Activated CD8-positive, alpha-beta memory T cell treated with anti-CD3 and anti-CD28 coated beads, Interleukin-2, amount 50 U/mL, for 4 hours (primary cell): ENCODE results near the gene GALNS.
A peak's percentile ranks its signal among the peaks of the same experiment; 100 is the strongest.
"Not testable (repeated sequence)": the region's sequence is repeated elsewhere in the genome, so short reads cannot be mapped to it uniquely, and the experiment has no call there.

Source experiments
- DNase-seq: peaks from one replicate; pipeline ENCODE4 v3.0.0-alpha.2; 2020

The GALNS gene

DNA sequence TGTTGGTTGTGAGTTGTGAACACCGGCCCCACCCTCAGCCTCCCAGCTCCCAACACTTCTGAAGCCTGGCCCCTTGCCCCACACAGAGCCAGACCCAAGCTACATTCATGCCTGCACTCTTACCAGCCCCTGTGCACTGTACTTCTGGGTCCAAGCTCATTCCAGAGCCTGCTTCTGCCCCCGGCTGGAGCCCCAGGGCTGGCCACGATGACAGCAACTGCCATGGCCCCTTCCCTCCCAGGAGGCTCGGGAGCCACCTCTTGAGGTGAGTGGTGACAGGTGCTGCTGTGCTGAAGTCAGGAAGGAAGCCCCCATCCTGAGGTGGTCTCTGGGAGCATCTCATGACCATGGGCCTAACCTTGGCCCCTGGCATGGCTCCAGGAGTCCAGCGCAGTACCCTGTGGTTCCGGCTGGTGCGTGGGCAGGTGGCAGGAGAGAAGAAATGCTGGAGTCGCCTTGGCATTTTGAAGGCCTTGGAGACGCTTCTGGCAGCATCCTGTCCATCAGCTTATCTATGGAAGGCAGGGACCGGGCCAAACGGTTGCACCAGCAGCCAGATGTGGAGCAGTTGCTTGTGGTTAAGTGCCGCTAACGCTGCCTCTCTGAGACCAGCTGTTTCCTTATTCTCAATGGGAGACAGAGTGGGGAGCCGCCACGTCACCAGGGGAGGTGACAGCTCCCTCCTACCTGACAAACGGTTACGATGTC is 57.0 kb downstream of the GALNS start:
- no peak for DNase-seq

- DNase-seq, result no peak
Measured at GRCh38 chr16:88798772-88799455, 57.8 kb downstream of the GALNS start.

- DNase-seq, result no peak
Measured at GRCh38 chr16:88798073-88798472, 58.7 kb downstream of the GALNS start.

DNA sequence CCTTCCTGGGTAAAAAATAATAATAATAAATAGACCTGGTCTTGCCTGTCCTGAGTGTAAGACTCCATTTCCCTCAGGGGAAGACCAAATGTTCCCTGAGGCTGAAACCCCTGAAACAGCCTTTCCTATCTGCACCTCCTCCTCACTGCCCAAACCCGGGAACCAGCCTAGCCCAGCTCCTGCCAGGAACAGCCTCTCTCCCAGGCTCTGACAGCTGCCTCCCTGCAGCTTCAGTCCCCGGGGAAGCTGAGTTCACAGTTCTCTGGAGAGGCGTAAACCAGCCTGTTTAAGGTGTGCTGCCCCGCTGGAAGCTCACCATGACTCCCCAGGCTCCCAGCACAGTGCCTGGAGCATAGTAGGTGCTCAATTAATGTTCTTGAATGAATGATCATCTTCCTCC is 60.5 kb downstream of the GALNS start:
- no peak for DNase-seq

GRCh38 chr16:88793251-88793954 is 63.3 kb downstream of the GALNS start:
- DNase-seq, result no peak

- no peak for DNase-seq
Measured at GRCh38 chr16:88792668-88793250, 64.0 kb downstream of the GALNS start.

GRCh38 chr16:88792078-88792550 is 64.6 kb downstream of the GALNS start:
- DNase-seq, result no peak

DNA sequence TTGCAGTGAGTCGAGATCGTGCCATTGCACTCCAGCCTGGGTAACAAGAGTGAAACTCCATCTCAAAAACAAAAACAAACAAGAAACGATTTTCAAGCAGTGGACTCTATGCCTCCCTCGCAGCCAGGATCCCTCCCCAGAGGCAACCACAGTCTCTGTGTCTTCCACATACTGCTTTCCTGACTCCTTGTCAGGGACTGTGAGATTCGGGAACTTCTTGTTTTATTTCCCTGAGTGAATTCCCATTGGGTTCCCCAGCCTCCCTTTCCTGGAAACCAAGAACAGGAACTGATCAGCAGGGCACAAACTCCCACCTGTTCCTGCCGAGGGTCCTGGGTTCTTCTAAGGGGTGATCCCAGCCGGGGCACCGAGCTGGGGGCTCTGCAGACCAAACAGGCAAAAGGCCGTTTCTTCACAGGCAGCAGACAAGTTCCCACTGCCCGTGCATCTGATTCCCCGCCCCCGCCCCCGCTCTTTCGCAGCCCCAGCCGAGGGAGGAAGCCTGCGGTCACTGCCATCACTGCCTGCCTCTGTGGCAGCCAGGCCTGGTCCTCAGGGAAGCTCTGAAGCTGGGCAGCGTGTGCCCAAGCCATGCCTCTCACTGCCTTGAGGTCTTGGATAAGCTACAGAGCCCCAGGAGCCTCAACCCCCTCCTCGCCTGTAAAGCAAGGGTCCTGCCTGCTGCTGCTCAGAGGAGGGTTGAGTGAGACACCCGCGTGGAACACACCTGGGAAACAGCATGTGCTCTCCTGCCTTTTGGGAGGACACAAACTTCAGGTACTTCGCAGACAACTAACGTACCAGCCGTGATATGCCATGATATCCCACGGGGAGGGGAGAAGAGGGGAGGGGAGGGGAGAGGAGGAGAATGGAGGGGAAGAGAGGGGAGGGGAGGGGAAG is 66.2 kb downstream of the GALNS start:
- peak; percentile 61 for DNase-seq

GRCh38 chr16:88789594-88789993 is 67.2 kb downstream of the GALNS start:
- no peak for DNase-seq

- not testable (repeated sequence) for DNase-seq
Measured at GRCh38 chr16:88788749-88789148, 68.0 kb downstream of the GALNS start.

- DNase-seq, result no peak
Measured at GRCh38 chr16:88787579-88788314, 69.0 kb downstream of the GALNS start.

DNA sequence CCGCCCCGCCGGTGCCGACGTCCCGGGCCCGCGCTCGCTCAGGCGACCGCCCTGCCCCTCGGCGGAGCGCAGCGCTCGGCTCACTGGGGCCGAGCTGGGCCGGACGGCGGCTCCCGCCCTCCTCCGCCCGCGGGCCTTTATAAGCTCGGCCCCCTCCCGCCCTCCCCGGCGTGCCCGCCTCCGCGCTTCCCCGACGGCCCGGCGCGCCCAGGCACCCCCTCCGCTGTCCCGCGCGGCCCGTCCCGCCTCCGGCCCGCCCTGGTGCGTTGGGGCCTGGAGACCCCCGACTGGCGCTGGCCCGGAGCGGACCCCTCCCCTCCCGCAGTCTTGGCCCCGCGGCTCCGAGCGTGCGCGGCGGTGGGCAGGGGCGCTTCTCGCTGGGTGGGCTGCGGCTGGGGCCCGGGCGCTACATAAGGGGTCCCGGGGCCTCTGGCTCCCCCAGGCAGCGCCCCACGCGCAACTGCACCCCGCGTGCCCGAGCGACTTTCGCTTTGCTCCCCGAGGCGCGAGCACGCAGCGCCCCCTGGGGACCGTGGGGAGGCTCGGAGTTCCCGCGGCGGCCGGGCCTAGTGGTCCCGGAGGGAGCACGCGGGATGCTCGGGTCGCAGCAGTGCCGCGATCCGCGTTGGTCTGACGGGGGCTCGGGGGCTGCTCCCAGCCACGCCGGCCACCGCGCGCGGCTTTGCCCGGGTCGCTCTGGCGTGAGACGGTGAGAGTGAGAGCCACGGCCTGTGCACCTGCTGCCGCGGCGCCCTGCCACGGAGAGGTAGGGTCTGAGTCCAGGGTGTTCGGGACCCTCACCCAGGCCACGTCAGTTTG is 71.4 kb downstream of the GALNS start, which contains the start of gene PIEZO1:
Gene PIEZO1, minus strand, starts transcription at position 115 of the 819 bp plus-strand sequence. CDS start 256 bp downstream, outside the sequence.
- peak; percentile 91 for DNase-seq

DNA sequence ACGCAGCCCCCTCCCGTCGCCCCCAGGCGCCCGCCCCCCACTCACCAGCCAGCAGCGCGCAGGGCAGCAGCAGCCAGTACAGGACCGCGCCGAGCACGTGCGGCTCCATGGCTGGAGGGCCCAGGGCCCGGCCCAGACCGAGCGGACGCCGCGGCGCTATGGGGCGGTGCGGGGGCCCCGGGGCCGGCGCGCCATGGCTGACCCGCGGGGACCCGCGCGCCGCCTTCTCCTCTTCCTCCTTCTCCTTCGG is 72.0 kb downstream of the GALNS start:
- DNase-seq, result no peak

- peak; percentile 52 for DNase-seq
Measured at GRCh38 chr16:88784074-88784855, 72.5 kb downstream of the GALNS start.

DNA sequence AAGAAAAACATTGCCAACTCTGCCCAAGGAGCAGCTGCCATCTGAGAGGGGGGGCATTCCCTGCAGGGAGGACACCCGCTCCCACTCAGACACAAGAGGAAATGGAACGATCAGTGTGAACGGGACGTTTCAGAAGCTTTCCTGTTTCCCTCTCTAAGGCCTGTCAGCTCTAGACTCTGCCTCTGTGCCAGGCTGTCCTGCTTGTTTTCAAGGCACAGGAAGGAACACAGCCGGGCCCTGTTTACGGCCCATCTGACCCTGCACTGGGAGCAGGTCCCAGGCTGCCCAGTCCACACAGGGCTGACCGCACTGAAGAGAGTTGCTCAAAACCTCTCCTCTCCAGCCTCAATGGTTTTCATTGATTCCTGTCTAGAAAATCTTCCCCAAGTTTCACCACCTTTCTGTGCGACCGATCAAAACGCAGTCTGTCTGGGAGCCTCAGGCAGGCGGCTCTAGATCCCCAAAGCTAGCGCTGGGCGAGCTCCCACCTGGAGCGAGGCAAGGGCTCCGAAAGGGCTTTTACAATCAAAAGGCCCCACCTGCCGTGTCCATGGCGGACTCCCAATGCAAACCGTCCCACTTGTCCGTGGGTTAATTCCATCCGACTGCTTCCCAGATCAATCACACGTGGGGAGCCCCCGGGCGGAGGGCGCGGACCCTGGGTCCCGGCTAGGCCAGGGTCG is 73.2 kb downstream of the GALNS start:
- no peak for DNase-seq

GRCh38 chr16:88782454-88783390 is 74.0 kb downstream of the GALNS start:
- DNase-seq, result peak; percentile 70

DNA sequence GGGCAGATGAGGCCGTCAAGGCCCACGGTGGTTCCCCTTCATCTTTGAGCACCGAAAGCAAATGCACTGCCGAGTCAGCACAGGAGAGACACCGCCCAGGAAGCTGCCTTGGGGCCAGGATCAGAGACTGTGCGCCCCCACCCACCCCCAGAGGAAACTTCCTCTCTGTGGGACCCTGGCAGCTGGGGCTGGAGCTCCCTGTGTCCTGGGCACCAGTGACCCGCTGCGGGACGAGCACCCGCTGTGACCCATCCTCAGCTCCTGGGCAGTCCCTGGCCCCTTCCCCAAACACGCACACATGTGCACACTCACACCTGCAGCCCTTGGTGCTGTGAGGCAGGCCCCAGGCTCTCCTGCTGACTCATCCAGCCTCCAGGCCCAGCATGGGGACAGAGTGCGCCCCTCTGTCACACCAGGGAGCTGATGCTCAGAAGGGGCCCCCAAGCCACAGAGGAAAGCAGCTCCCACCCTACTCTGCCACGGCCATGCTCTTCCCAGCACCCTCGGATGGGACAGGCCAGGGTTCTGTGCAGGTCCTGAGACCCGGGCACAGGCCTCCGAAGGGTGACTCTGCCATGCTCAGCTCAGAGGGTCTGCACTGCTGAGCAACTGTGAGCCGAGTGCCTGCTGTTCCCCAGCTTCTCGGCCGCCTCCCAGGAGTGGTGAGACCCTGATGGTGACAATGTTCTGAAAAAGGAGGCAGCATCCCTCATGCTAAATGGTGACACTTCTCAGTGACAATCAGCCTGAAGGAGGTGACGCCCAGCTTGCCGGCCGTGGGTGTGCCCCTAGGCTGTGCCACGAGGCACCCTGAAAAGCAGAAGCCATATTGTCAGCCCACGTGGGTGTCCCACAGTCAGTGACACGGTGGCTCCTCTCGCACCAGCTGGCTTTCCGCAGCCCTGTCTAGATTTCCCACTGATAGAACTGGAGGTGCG is 75.3 kb downstream of the GALNS start:
- peak; percentile 60 for DNase-seq
